Stimulated activated CD4-positive, alpha-beta T cell treated with anti-CD3 and anti-CD28 coated beads, Interleukin-15, amount 100 ng/mL, for 48 hours (primary cell): ENCODE measurements around the gene CPED1.
"Not testable (repeated sequence)": the region's sequence is repeated elsewhere in the genome, so short reads cannot be mapped to it uniquely, and the experiment has no call there.

Experiments used
- DNase-seq, 2 donors: peaks; one replicate each; pipeline ENCODE4 v3.0.0-alpha.2; 2020; ENCODE audit warnings: low read depth in 2 of 2

CPED1 gene

GRCh38 chr7:121071662-121072061 is 83.2 kb downstream of the CPED1 start:
- no peak for DNase-seq

GRCh38 chr7:121072826-121073225 is 84.3 kb downstream of the CPED1 start:
- DNase-seq = no peak

DNA sequence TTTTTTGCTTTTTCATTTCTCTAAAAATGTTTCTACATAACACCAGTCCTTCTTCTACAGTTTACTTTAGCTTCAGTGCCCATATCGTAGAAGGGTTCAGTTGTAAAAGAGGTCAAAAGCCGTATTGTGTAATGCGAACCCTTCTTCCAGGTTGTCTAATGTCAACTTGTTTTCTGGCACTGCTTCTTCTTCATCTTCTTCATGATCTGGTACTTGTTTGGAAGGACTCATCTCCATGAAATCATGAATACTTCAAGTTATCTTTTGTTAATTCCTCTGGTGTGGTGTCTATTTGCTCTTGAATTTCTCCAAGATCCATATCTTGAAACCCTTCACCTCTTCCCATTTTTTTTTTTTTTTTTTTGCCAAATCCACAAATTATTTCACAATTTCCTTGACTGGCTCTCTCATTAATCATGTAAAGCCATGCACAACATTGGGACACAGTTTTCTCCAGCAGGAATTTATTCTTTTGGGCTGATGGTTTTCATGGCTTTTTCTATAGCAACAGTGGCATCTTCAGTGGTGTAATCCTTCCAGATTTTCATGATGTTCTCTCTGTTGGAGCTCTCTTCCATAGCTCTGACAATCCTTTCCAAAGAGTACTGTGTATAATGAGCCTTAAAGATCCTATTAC is 85.1 kb downstream of the CPED1 start:
- no peak for DNase-seq

DNA sequence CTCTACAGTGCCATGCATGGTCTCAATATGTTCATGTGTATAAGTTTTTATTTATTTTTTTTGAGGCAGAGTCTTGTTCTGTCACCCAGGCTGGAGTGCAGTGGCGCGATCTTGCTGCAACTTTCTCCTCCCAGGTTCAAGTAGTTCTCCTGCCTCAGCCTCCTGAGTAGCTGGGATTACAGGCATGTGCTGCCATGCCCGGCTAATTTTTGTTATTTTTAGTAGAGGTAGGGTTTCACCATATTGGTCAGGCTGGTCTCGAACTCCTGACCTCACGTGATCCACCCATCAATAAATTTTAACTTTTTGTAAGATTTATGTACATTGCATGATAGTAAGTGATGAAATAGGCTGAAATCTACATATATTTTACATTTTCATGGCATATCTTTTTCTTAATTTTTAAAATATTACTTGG is 86.9 kb downstream of the CPED1 start:
- not testable (repeated sequence) for DNase-seq

GRCh38 chr7:121075952-121076349 is 87.4 kb downstream of the CPED1 start:
- no peak for DNase-seq

DNA sequence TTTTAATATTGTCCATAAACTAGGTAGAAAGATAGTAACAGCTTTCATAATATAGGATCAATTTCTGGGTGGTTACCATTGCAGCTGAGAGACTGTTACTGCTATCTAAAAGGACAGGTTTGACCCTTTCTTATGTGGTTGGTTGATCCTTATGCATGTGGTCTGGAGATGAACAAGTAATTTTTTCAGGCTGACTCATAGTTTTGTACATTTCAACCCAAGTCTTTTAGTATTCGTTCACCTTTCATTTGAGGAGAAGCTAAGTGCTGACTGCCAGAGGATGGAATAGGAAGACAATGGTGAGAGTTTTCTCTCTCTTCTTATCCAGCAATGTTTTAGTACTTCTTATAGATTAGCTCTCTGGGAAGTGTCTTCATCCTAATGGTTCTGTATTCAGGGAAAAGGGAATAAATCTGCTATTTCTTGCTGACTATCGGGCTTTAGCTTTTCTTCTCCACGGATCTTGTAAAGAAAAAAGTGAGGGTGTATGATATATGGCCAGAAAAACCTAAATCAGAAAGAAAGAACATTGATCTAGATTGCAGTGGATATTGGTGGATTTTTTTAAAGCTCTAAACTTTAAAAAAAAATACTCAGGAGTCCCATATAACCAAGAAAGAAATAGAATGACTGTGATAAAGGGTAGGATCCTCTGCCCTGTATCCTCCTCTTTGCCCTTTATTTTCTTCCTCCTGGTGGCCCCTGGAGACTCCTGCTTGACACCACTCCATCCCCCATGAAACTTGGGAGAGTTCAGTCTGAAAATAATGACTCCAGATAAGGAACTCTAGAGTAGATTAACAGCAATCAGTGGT is 88.0 kb downstream of the CPED1 start:
- DNase-seq = no peak

- DNase-seq = no peak
Observed at GRCh38 chr7:121077165-121077630, 88.7 kb downstream of the CPED1 start.

GRCh38 chr7:121078701-121079227 is 90.3 kb downstream of the CPED1 start:
- no peak for DNase-seq

GRCh38 chr7:121079425-121080169 is 91.1 kb downstream of the CPED1 start:
- DNase-seq = no peak

- no peak for DNase-seq
Observed at GRCh38 chr7:121080257-121080912, 91.9 kb downstream of the CPED1 start.

- DNase-seq = no peak
Observed at GRCh38 chr7:121080913-121081326, 92.4 kb downstream of the CPED1 start.

- no peak for DNase-seq
Observed at GRCh38 chr7:121081327-121081936, 92.9 kb downstream of the CPED1 start.

GRCh38 chr7:121082400-121083101 is 94.0 kb downstream of the CPED1 start:
- no peak for DNase-seq

DNA sequence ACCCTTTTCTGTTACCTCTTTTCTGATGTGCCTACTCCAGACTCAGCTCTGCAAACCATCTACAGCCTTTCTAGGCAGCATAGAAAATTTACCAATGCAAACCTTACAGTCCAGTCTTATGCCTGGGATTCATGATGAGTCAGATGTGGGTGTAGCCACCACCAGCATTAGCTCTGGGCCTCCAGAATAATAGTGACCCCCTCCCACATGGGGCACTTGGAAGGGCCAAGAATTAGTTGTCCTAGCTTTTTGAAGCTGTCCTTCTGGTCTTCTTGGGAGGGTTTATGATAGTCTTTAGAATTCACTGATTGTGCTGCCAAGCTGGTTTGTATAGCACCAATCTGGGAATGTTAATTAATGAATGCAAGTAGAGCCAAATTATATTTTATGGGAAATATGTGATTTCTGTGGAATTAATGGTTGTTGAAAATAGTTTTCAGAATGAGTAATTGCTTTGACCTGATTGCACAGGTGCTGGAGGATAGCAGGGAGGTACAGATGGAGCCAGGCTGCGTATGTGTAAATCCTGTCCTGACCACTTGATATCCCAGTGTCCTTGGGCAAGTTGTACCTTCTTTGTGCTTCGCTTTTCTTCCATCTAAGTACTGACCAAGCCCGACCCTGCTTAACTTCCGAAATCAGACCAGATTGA is 94.8 kb downstream of the CPED1 start:
- DNase-seq = no peak

DNA sequence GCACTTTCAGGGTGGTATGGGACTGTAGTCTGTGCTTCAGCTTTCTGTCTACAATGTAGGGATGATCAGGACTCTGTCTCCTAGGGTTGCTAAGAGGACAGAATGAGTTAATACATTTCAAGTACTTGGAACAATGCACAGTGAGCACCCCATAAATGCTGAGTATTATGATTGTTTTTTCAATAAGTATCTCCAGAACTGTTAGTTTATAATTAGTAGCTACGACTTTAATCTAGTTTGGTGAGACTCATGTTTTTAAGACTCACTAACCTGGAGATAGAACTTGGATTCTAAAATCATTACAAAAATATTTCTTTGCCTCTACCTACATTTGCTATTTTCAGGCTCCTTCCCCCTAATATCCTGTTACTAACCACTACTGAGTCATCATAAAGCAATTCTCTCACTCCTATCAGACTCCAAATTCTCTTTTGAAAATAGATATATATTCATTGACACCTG is 95.3 kb downstream of the CPED1 start:
- no peak for DNase-seq

DNA sequence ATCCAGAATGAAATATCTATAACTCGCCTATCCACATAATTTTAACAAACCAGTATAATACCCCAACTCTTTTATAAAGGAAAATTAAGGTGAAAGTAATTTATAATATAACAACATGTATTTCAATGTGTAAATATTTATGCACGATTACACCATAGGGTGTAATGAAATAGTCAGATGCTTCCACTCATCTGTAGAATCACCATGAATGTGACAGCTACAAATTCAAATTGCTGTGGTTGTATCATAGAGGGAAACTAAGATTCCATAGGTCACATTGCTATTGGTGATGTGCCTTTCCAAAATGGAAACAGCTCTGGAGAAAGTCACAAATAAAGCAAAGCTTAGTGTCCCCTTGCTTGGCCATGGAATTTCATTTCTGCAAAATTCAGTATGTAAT is 95.7 kb downstream of the CPED1 start:
- no peak for DNase-seq

DNA sequence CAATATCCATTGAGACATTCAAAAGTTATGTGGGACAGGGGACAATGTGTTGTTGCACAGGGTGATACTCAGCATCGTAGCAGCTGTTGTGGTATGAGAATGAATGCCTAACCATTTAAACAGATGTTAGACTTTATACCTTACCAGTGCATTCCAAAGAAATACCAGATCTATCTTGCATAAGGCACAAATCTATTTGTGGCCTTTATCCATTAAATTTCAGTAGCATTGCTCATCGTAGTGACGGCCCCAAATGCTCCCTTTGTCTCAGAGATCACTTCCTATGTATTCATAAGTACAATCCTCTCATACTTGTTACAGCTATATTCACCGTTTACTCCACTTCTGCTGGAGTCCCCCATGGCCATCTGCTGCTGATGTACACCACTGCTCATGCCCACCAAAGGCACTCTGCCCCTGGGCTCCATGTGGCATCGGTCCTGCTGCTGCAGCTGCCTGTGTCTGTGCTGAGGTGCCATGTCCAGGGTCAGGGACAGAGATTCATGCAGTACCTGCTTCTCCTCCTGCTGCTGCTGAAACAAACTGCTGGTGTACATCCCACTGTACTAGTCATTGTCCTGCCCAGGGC is 96.3 kb downstream of the CPED1 start:
- DNase-seq = no peak

- DNase-seq = no peak
Observed at GRCh38 chr7:121085922-121086321, 97.4 kb downstream of the CPED1 start.

DNA sequence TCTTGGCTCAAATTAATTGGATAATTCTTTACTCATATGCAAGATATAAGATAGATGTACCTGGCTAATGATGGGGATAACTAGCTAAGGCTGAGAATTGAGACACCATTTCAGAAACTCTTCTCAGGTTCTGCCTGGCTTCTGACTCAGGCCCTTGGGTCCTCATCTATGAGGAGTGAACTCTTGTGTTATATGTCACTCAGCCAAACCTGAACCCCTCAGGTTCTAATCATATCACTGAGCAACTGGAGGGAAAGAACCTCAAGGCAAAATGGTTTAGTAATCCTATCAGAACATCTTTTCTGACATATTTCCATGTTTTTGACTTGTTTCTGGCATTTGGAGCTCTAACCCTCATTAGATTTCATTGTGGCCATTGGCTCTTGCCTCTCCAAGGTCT is 100.4 kb downstream of the CPED1 start:
- DNase-seq = no peak

- DNase-seq = no peak
Observed at GRCh38 chr7:121094829-121095228, 106.3 kb downstream of the CPED1 start.
